Neural cell (in vitro differentiated cells): ENCODE measurements around the gene RAET1E. TPM values are rescaled to one million over a fixed set of nuclear protein-coding genes. Genes with fewer than 3 reads are reported as not detected.

Experiments used
- H2AFZ ChIP-seq: fragments of 200-600, 300-800 bp; sonication (generic), shearing (Covaris generic); 2 replicates; pipeline ENCODE4 v1.6.0; 2014; ENCODE audit warnings: low read depth, mild to moderate bottlenecking, antibody characterized with exemption, low read length, moderate library complexity
- H3F3A ChIP-seq: fragments of 200-600 bp; shearing (Covaris generic); 2 replicates; pipeline ENCODE4 v1.6.1; 2016; ENCODE audit warnings: mild to moderate bottlenecking, moderate library complexity, mixed read lengths, antibody characterized with exemption, low read length; ENCODE audit not compliant: insufficient read depth, poor library complexity, severe bottlenecking
- H3K27ac ChIP-seq: fragments of 200-600, 300-800 bp; sonication (generic), shearing (Covaris generic); 2 replicates; pipeline ENCODE4 v1.5.1; 2014; ENCODE audit warnings: mild to moderate bottlenecking, low read length, moderate library complexity
- H3K27me3 ChIP-seq: fragments of 300-800, 200-600 bp; sonication (generic), shearing (Covaris generic); 2 replicates; pipeline ENCODE4 v1.6.0; 2014; ENCODE audit warnings: mild to moderate bottlenecking, low read depth, low read length, moderate library complexity; ENCODE audit not compliant: insufficient read depth
- H3K36me3 ChIP-seq: fragments of 300-800, 200-600 bp; sonication (generic), shearing (Covaris generic); 2 replicates; pipeline ENCODE4 v1.5.1; 2014; ENCODE audit warnings: mild to moderate bottlenecking, antibody characterized with exemption, low read length, moderate library complexity; ENCODE audit not compliant: insufficient read depth
- H3K4me2 ChIP-seq: fragments of 300-800, 200-600 bp; sonication (generic), shearing (Covaris generic); 2 replicates; pipeline ENCODE4 v1.6.0; 2014; ENCODE audit warnings: mild to moderate bottlenecking, low read length
- H3K4me3 ChIP-seq: fragments of 300-800, 200-600 bp; sonication (generic), shearing (Covaris generic); 2 replicates; pipeline ENCODE4 v1.5.1; 2014; ENCODE audit warnings: mild to moderate bottlenecking, low read length, moderate library complexity
- H3K79me2 ChIP-seq: fragments of 200-600 bp; shearing (Covaris generic); replicated peaks from 2 replicates; pipeline ENCODE4 v1.6.0; 2014; ENCODE audit warnings: mild to moderate bottlenecking, low read length, moderate library complexity; ENCODE audit not compliant: insufficient read depth
- H3K9ac ChIP-seq: fragments of 300-800, 200-600 bp; sonication (generic), shearing (Covaris generic); 2 replicates; pipeline ENCODE4 v1.6.1; 2016; ENCODE audit warnings: mild to moderate bottlenecking, low read length, mixed read lengths
- H3K9me2 ChIP-seq: fragments of 200-600 bp; shearing (Covaris generic); 2 replicates; pipeline ENCODE4 v1.6.1; 2016; ENCODE audit warnings: mild to moderate bottlenecking, low read length, mixed read lengths; ENCODE audit not compliant: insufficient read depth
- H3K9me3 ChIP-seq: fragments of 200-600, 300-800 bp; sonication (generic), shearing (Covaris generic); 2 replicates; pipeline ENCODE4 v1.6.1; 2016; ENCODE audit warnings: mild to moderate bottlenecking, mixed run types, low read length, moderate library complexity, mixed read lengths
- H4K20me1 ChIP-seq: fragments of 200-600 bp; shearing (Covaris generic); 2 replicates; pipeline ENCODE4 v1.6.1; 2016; ENCODE audit warnings: mild to moderate bottlenecking, mixed run types; ENCODE audit not compliant: insufficient read depth
- CTCF ChIP-seq: fragments of 450-650 bp; IDR thresholded peaks from 2 replicates; pipeline ENCODE4 v1.5.1; 2014; ENCODE audit warnings: antibody characterized with exemption, mild to moderate bottlenecking, moderate library complexity; ENCODE audit not compliant: poor library complexity, severe bottlenecking
- EP300 ChIP-seq: fragments of 450-650 bp; conservative IDR thresholded peaks from 2 replicates; pipeline ENCODE4 v1.6.1; 2014; ENCODE audit warnings: antibody characterized with exemption, mild to moderate bottlenecking, moderate library complexity; ENCODE audit not compliant: poor library complexity, severe bottlenecking
- EZH2 ChIP-seq: fragments of 200-600, 300-800 bp; shearing (Covaris generic), sonication (generic); IDR thresholded peaks from 2 replicates; pipeline ENCODE4 v1.6.1; 2014; ENCODE audit warnings: antibody characterized with exemption, low read length, borderline replicate concordance, mild to moderate bottlenecking; ENCODE audit not compliant: insufficient read depth, poor library complexity, severe bottlenecking
- MXI1 ChIP-seq: fragments of 450-650 bp; conservative IDR thresholded peaks from 2 replicates; pipeline ENCODE4 v1.6.1; 2014; ENCODE audit warnings: antibody characterized with exemption, mild to moderate bottlenecking; ENCODE audit not compliant: poor library complexity, severe bottlenecking
- POLR2AphosphoS5 ChIP-seq: IDR thresholded peaks from 2 replicates; pipeline ENCODE4 v1.6.1; 2012
- RAD21 ChIP-seq: fragments of 450-650 bp; conservative IDR thresholded peaks from 2 replicates; pipeline ENCODE4 v1.6.1; 2014; ENCODE audit warnings: antibody characterized with exemption, mild to moderate bottlenecking, moderate library complexity
- REST ChIP-seq: IDR thresholded peaks from 2 replicates; pipeline ENCODE4 v1.6.1; 2012; ENCODE audit warnings: borderline replicate concordance
- SMC3 ChIP-seq: fragments of 450-650 bp; conservative IDR thresholded peaks from 2 replicates; pipeline ENCODE4 v1.6.1; 2014; ENCODE audit warnings: antibody characterized with exemption, mild to moderate bottlenecking, moderate library complexity; ENCODE audit not compliant: poor library complexity
- TAF1 ChIP-seq: IDR thresholded peaks from 2 replicates; pipeline ENCODE4 v1.6.1; 2012; ENCODE audit warnings: low read depth
- polyA plus RNA-seq: library from polyadenylated mRNA; depleted of rRNA; stranded (reverse); fragments of >200 nt; gene quantifications from 2 replicates; pipeline ENCODE4 v1.2.3, GENCODE V29; 2014

Gene RAET1E
- polyA plus RNA-seq, 1 donor from 2014 or later = not detected

- no peaks in the 10 kb centered on the region for H3K9me3 ChIP-seq
- no peaks in the 10 kb centered on the region for H3K36me3 ChIP-seq
- H3K9me2 ChIP-seq = no peaks in the 10 kb centered on the region
- no peak overlapping the region for H3K9ac ChIP-seq
- no peaks in the 10 kb centered on the region for H3K79me2 ChIP-seq
- H3K4me2 ChIP-seq = no peak overlapping the region
- no peaks in the 10 kb centered on the region for H3F3A ChIP-seq
- H3K27me3 ChIP-seq = no peaks in the 10 kb centered on the region
- no peaks in the 10 kb centered on the region for H4K20me1 ChIP-seq
- no peak for TF ChIP-seq POLR2AphosphoS5
- no peak overlapping the region for H3K27ac ChIP-seq
- no peak overlapping the region for H2AFZ ChIP-seq
- no peak overlapping the region for H3K4me3 ChIP-seq
These were observed 8.0 kb upstream of the RAET1E start for GRCh38 chr6:149905911-149906371.

- H3K4me2 ChIP-seq = no peak overlapping the region
These were observed 7.5 kb upstream of the RAET1E start for GRCh38 chr6:149905371-149905910.

More at GRCh38 chr6:149905371-149905910, 7.5 kb upstream of the RAET1E start:
- H3K9me2 ChIP-seq = no peaks in the 10 kb centered on the region
- no peaks in the 10 kb centered on the region for H4K20me1 ChIP-seq
- H3K4me3 ChIP-seq = no peak overlapping the region
- TF ChIP-seq REST (no peak), SMC3 (no peak), CTCF (no peak), RAD21 (no peak), EP300 (no peak), TAF1 (no peak), MXI1 (no peak), EZH2 (no peak), POLR2AphosphoS5 (no peak)
- H3K36me3 ChIP-seq = no peaks in the 10 kb centered on the region
- H3K27ac ChIP-seq = no peak overlapping the region
- H3K9ac ChIP-seq = no peak overlapping the region
- no peaks in the 10 kb centered on the region for H3K79me2 ChIP-seq
- H2AFZ ChIP-seq = no peak overlapping the region
- no peaks in the 10 kb centered on the region for H3F3A ChIP-seq
- no peaks in the 10 kb centered on the region for H3K9me3 ChIP-seq
- H3K27me3 ChIP-seq = no peaks in the 10 kb centered on the region
